GM21786 (cell line): ENCODE results near the gene VANGL2.
"Not testable (repeated sequence)": the region's sequence is repeated elsewhere in the genome, so short reads cannot be mapped to it uniquely, and the experiment has no call there.

Experiments used
- ATAC-seq: cut with Tn5 transposase; IDR thresholded peaks from one replicate; pipeline ENCODE4 v1.9.1; 2021; ENCODE audit not compliant: unreplicated experiment

The VANGL2 gene

DNA sequence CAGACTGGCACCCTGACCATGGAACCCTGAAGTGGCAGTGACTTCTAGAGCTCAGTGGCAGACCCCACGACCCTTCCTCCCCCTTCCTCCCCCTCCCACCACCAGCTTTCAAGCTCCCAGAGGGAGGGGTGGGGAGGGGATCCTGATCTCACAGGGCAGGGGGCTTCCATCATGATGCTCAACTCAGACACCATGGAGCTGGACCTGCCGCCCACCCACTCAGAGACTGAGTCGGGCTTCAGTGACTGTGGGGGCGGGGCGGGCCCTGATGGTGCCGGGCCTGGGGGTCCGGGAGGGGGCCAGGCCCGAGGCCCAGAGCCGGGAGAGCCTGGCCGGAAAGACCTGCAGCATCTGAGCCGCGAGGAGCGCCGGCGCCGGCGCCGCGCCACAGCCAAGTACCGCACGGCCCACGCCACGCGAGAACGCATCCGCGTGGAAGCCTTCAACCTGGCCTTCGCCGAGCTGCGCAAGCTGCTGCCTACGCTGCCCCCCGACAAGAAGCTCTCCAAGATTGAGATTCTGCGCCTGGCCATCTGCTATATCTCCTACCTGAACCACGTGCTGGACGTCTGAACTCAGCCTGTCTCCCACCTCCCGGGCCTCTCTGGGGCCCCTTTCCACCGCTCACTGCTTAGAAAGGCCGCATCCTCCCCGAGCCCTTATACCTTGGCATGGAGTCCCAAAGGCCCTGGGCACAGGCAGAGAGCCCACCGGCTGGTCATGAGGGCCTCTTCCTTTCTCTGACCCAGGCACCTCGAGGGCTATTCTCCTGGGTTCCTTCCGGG is 29.6 kb upstream of the VANGL2 start:
- ATAC-seq = no peak

DNA sequence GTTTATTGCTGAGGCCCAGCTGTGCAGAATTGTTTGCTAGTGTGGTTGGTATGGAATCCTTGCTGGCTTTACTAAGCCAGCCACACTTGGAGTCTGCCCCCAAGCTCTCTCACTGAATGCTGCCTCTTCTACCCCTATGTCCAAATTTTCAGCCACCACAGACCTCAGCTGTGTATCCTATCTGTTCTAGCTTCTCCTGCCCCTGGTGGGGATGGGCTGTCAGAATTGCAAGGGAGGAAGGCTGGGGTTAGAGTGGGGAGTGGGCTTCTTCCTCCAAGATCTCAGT is 29.1 kb upstream of the VANGL2 start:
- ATAC-seq = no peak

DNA sequence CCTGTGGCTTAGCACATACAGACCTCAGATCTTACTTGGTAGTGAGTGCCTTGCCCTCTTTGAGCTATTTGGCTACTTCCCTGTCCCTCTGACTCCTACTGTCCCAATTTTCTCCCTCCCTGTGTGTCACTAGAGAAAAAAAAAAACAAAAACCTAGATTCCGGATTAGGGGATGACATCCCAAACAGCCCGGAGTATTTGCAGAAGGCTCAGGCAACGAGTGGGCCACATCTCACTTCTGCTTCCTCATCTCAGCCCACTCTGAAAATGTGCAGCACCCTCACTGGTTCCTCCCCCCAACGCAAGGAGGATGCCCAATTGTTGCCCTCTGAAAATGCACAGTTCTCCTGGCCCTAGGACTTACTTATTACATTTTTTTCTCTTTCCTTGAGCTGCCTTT is 28.6 kb upstream of the VANGL2 start:
- no peak for ATAC-seq

DNA sequence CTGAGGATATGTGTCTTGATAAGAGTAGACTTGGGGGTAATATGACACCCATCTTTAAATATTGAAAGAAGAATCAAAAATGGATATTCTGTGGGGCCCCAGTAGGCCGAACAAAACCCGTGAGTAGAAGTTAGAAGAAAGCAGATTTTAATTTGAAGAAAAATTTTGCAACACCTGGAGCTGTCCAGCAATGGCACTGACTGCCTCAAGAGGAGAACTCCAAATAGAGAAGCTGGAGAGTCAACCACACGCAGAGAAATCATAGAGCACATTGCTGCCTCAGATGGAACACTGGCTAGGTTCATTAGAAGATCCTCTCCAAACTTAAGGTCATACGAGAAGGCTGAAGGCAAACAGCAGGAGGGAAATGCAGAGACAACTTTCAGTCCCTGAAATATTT is 26.7 kb upstream of the VANGL2 start:
- no peak for ATAC-seq

DNA sequence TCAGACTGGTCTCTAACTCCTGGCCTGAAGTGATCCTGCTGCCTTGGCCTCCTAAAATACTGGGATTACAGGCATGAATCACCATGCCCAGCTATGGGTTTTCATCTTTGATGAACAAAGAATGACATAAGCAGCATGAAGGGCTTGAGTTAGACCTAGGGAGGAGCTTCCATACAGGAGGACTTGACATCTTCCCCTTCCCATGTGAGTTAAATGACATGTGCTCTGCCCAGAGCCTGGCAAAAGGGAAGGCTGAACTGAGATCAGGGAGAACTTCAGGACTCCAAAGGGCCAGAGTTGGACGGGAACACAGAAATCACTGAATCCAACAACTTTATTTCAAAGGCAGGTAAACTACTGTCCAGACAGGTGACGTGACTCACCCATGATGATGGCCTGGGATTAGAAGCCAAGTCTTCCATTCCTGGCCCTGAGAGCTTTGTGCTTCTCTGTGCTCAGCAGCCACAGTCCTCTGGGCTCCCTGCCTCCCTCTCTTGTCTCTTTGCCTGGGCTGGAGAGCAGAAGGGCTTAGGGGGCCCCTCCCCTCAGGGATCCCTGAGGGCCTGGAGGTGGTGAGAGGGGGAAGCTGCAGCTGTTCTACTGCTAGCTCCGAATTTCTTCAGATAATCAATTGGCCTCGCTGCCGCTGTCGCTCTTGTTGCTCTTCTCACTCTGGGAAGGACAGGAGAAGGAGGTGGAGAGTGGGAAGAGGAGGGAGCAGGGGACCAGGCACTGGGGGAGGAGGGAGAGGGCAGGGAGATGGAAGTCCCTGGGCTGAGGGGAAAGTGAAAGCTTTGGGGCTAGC is 25.9 kb upstream of the VANGL2 start:
- ATAC-seq = no peak

DNA sequence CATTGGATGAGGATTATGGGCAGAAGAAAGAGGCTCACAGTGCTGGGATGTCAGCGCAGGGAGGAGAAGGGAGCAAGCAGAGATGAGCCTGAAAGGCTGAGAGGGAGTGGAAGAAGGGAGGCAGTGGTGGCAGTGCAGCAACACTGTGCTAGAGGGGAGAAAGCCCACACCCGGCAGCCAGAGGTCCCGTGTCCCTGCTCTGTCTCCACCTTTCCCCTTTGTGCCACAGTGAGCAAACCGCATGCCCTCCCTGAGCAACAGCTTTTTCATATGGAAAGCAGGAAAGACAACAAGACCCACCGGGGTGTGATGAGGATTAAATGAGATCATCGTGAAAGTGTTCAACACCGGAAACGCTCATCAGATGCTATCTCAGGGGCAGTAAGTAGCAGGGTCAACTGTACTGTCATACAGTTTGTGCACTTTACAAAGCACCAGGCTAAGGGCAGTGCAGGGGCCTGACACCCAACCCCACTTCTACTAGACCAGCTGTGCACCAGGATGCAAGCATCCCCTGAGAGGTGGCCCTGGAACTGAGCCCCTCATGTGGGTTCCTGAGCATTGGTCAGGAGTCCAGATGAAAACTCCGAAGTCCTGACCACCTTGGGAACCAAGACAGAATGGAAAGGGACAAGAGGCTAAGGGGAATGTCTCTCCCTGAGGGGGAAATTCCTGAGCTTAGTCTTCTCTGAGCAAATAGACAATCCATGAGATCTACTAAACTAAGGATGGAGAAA is 24.4 kb upstream of the VANGL2 start:
- ATAC-seq = no peak

DNA sequence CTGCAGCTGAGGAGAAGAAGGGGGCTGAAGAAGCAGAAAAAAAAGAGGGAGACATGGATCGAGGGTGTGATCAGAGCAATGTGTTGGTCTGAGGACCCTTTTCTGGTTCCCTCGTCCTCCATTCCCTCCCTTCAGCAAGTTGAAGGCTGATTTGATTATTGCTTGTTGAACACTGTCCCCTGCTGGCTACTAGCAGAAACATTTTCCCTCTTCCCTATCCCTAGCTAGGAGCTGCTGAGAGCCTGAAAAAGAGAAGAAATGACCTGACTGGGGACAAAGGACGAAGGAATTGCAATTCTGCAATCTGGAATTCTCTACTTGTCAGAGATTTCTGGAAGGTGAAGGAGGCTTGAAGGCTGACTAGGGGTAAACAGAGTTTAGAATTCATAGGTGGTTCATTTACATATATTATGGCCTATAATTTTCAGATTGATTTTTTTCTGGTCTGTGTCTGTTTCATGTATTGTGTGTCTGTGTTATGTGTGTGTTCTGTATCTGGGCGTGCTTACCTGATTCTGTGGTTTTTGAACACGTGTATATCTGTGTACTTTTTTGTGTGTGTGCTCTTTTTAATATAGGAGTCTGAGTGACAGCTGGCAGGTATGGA is 23.7 kb upstream of the VANGL2 start:
- no peak for ATAC-seq

DNA sequence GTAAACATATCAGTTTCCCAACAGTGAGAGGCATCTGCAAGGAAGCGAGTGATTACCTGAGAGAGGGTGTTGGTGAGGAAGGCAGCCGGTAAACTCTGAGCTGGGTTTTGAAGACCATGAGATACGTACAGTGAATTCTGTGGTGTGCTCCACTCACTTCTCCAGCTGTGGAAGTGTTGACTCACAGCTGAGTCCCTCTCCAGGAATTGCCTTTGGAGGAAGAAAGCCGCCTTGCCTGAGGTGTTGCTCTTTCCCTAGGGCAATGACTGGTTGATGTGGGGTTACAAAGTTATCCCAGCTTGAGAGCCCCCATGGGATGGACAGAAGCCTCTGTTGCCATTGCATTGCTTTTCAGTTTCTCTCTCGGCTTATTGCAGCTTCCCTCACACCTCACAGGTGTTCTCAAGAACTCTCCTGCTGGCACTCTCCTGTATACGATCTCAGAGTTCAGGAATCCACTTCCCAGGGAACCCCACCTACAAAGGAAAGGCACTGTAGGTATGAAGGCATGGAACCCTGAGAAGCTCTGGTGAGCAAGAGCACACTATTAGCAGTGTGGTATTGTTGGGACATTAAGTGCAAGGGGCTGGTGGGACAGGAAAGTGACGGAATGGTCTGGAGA is 22.7 kb upstream of the VANGL2 start:
- no peak for ATAC-seq

DNA sequence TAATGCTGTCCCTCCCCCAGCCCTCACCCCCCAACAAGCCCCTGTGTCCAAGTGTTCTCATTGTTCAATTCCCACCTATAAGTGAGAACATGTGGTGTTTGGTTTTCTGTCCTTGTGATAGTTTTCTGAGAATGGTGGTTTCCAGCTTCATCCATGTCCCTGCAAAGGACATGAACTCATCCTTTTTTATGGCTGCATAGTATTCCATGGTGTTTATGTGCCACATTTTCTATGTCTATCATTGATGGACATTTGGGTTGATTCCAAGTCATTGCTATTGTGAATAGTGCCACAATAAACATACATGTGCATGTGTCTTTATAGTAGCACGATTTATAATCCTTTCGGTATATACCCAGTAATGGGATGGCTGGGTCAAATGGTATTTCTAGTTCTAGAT is 15.6 kb upstream of the VANGL2 start:
- not testable (repeated sequence) for ATAC-seq

DNA sequence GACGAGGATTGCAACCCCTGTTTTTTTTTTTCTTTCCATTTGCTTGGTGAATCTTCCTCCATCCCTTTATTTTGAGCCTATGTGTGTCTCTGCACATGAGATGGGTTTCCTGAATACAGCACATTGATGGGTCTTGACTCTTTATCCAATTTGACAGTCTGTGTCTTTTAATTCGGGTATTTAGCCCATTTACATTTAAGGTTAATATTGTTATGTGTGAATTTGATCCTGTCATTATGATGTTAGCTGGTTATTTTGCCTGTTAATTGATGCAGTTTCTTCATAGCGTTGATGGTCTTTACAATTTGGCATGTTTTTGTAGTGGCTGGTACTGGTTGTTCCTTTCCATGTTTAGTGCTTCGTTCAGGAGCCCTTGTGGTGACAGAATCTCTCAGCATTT is 12.0 kb upstream of the VANGL2 start:
- ATAC-seq = not testable (repeated sequence)

DNA sequence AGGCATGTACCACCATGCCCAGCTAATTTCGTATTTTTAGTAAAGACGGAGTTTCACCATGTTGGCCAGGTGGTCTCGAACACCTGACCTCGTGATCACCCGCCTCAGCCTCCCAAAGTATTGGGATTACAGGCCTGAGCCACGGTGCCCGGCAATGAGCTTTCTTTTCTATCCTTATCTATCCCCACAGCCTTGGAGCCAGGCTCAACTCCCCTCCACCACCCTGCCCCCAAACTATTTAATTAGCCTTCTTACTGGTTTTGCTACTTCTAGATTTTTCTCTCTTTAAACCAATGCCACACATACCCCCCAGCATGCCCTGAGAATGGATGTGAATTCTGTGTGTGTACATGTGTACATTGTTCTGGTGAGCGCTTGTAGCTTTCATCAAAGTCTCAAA is 5.7 kb upstream of the VANGL2 start:
- ATAC-seq = no peak

DNA sequence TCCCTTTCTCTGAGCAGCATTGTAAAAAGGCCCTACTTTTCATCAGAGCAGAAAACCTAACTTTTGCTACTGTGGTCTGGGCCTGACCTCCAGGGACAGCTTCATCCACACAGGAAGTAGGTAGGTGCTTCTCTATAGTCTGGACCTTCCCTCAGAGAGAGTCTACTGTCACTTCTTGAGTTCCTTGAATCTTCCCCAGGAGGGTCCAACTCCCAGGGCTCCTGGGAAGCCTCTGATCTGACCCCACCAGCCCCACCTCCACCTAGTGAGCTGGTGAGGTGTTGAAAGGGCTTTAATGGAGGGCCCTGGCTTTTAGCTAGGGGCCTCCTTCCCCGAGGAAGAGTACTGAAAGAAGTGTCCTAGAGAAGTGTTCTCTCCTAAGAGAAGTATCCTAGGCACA is 2.7 kb upstream of the VANGL2 start:
- no peak for ATAC-seq

DNA sequence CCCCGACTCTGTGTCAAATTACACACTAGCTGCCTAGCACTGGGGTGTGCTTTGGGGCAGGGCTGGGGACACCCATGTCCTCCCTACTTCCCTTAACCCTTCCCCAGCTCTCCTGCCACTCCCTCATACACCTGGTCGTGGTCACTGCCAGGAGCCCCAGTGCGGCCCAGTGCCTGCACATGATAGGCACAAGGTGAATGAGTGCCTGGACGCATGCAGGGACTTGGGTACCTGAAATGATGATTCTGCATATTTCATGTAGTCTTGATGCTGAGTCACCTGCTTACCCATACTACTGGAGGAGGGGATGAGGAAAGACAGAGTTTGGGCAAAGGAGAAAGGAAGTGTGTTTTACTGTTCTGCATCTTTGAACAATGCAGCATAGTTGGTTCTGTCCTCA is 1.5 kb upstream of the VANGL2 start:
- ATAC-seq = no peak

DNA sequence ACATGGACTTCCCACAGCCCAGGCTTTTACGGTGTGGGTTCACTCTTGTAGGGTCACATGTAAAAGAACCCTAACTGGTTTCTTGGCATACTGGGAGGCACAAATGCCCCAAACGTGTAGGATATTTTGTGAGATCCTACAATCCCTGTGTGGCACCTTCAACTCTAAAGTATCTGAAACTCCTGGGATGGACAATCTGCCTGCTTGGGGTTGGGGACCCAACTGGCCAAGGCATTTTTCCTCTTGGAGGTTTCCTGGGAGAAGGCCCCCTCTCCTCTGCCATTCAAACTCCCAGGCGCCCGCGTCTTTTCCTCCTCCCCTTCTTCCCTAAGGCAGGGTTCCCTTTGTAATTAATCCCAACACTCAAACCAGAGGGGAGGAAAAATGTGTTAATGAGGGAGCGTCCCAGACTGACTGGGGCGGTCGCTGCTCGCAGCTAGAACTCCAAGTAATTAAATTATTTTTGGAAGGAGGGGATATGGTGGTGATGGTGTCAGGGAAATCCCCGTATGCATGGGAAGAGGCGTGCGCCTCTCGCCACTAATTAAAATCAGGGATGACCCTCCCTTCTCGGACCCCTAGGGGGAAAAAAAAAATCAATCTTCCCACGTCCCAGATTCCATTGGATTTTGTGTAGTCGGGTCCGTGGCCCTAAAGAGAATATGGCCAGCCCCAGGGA is 681 bp upstream of the VANGL2 start:
- ATAC-seq = no peak

DNA sequence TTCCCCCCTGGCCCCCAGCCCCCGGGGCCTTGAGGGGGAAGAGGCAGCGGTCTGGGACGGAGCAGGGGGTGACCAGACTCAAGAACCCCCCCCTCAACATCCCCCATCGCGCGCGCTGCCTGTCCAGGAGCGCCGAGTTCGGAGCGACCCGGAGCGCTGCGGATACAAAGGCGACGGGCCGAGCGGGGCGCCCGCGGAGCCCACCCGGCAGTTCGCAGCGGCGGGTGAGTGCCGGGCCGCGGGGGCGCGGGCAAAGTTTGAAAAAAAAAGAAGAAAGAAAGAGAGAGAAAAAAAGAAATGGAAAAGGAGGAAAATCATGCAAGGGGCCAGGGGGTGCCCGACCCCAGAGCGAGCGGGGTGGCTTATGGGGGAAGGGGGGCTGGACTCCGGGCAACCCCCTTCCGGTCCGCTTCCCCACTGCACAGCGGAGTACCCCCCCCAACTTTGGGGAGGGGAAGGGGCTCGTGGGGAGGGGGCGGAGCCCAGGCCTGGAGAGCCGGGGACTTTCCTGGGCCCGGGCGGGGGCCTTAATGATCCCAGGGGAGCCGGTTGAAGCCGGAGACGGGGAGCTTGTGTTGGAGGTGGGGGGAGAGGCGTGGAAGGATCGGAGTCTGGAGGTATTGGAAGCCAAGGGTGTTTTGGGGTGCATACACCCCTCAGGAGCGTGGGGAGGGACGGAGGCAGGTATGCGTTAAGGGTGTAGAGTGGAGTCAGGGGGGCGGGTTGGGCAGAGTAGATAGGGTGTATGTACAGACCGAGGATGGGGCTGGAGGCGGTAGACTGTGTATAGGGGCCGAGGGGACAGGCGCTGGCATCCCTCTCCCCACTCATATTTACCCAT is 502 bp downstream of the VANGL2 start:
- no peak for ATAC-seq

DNA sequence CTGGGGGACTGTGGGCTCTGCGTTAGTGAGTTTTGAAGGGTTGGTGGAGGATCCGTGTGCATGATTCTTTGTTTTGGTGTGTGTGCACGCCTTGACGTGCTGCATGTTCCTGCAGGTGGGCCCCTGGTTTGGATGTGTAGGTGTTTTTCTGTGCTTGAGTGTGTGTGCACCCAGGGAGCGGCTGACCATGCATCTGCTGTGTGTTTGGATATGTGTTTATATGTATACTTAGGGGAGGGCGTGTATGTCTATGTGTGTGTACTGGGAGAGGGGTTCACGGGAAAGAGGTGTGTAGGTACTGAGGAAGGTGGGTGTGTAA is 1.1 kb downstream of the VANGL2 start:
- ATAC-seq = no peak

DNA sequence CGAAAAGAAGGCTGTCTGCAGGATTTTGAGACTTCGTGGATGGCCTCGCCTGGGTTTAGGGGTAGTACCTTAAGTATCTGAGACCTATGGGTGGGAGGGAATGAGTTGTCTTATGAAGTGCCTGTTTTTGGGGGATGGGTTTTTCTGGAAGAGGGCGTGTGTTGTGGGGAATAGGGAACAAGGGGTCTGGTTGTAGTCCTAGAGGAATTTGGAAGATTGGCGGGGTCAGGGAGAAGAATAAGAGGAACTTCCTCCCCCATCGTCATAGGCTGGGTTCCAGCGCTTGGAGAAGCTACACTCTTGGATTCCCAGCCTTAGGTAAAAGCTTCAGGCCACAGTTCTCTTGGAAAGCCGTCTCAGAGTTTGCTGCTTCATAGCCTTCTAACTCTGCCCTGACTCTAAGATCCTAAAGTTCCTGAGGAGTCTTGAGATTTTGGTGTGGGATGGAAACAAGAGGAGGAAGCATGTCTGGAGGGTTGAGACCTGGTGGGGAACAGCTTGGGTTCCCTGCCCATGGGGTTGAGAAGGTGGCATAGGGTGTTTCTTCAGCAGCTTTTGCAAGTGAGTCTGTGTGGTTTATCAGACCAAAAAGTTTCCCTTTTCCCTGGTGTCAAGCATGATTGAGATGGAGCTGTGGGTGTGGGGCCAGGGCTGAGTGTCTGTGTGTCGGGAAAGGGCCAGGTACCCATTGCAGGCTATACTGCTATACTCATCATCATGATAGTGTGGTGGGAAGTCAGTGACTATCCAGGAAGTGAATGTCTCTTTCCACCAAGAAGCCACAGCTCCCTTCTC is 1.8 kb downstream of the VANGL2 start:
- no peak for ATAC-seq

DNA sequence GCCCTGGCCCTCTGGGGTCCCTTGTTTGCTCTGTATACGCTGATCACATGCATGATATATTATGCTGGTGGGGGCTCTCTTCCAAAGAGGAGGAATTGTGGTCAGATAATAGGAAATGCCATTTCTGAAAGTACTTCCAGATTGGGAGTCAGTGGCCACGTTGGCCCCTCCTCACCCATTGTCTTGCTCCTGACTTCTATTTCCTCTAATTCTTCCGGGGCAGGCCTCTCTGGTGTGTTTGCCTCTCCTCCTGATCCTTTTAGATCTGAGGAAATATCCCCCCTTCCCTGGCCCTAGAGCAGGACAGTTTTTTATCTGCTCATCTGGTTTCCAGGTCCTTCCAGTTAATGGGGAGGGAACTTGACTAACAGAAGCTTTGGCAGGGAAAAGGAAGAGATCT is 2.9 kb downstream of the VANGL2 start:
- ATAC-seq = no peak

DNA sequence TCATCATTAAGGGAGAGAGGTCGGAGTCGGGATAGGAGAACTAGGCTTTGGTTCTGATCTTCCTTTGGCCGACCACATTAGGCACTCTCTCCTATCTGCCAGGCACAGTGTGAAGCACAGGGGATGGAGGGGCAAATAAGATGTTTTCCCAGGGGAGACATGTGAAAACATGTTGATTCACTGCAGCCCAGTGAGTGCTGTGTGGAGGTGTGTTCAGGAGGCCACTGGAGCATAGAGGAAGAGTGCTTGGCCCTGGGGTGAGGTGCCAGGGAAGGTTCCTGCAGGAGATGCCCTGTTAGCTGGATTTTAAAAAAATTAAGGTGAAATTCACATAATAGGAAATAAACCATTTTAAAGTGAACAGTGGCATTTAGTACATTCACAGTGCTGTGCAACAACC is 3.7 kb downstream of the VANGL2 start:
- ATAC-seq = no peak
